Fibroblast of the aortic adventitia (primary cell): ENCODE data around the gene RFTN1. TPM values are rescaled to one million over a fixed set of nuclear protein-coding genes. Genes with fewer than 3 reads are reported as not detected.

Experiments used
- DNase-seq: peaks from one replicate; pipeline ENCODE4 v3.0.0-alpha.2; 2010; ENCODE audit warnings: low read depth
- H3K4me3 ChIP-seq: 2 replicates; pipeline ENCODE4 v1.5.1; 2011; ENCODE audit warnings: low read depth, mild to moderate bottlenecking, control low read depth, low read length, moderate library complexity
- total RNA-seq: library from RNA; depleted of rRNA; stranded (reverse); fragments of >200 nt; gene quantifications from 2 replicates; pipeline ENCODE4 v1.2.3, GENCODE V29; 2012; ENCODE audit warnings: low replicate concordance
- TF ChIP-seq, protein P1 (sequence below): IDR thresholded peaks from 2 replicates; pipeline ENCODE4 v1.5.1; 2011; ENCODE audit warnings: mild to moderate bottlenecking, low read length, control low read depth, inconsistent platforms; ENCODE audit not compliant: insufficient read depth

Gene RFTN1
- total RNA-seq, 1 donor = 54.7 TPM

DNA sequence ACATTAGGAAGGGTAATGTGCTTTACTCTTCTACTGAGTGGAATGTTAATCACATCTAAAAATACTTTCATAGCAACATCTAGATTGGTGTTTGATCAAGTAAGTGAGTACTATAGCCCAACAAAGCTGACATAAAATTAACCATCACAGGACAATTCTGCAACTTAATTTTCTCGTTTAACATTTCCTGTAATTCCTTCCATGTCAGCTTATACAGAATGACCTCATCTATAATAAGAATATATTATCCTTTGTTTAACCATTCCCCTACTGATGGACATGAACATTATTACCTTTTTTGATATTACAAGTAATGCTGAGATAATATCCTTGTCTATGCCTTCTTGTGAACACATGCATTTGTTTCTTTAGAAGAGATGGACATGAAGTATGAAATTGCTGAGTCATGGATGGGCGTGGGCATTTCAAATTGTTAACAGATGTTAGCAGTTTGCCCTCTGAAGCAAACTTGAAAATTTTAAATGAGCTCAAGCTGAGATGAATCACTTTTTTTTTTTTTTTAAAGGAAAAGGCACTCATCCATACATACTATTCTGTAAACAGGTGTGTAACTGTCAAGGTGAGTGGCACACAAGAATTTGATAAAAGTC is 163.4 kb downstream of the RFTN1 start:
- TF ChIP-seq, protein P1, sequence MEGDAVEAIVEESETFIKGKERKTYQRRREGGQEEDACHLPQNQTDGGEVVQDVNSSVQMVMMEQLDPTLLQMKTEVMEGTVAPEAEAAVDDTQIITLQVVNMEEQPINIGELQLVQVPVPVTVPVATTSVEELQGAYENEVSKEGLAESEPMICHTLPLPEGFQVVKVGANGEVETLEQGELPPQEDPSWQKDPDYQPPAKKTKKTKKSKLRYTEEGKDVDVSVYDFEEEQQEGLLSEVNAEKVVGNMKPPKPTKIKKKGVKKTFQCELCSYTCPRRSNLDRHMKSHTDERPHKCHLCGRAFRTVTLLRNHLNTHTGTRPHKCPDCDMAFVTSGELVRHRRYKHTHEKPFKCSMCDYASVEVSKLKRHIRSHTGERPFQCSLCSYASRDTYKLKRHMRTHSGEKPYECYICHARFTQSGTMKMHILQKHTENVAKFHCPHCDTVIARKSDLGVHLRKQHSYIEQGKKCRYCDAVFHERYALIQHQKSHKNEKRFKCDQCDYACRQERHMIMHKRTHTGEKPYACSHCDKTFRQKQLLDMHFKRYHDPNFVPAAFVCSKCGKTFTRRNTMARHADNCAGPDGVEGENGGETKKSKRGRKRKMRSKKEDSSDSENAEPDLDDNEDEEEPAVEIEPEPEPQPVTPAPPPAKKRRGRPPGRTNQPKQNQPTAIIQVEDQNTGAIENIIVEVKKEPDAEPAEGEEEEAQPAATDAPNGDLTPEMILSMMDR = no peak
- H3K4me3 ChIP-seq = no peak overlapping the region
- peak; percentile 94 for DNase-seq

DNA sequence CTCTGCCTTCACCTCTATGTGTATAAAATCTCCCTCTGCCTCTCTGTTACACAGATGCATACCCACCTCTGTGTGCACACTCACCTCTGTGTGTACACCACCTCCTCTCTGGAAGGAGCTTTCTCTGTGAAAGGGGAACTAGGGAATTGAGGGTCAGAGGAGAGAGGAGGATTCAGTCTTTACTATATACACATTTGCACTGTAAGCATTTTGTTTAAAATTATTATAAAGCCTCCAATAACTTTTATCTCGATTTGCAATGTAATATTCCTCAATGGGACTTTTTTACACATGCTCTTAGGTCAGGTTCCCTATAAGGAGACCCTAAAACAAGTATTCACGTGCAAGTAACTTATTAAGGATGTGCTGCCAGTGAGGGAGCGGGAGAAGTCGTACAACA is 166.0 kb downstream of the RFTN1 start:
- DNase-seq = no peak
- TF ChIP-seq, protein P1 = no peak
- H3K4me3 ChIP-seq = no peak overlapping the region

DNA sequence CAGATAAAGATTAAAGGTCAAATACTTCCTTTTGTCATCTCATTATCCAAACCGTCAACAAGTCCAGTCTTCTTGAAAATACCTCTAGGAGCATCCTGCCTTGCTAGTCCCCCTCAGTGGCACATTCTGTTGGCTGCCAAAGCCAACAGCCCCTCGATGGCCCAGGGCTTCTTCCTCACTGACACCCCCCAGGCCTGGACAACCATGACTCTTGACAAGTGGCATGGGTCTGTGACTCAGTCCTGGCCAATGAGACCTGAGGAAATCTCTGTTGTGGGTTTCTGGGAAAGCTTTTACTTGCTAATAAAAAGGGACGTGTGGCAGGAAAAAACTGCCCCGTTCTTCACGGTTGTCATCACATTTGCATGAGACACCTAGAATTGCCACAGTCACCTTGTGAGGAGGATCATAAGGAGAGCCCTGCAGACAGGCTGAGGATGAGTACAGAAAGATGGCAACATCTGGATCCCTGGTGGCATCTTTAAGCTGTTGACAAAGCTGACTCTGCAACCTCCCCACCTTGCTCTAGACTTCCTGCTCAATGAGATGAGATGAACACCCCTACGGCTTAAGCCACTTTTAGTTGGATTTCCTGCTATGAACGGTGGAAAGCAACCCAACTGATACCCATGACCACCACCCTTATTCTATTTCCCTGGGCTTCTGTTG is 167.0 kb downstream of the RFTN1 start:
- TF ChIP-seq, protein P1 = no peak
- H3K4me3 ChIP-seq = no peak overlapping the region
- DNase-seq = no peak

DNA sequence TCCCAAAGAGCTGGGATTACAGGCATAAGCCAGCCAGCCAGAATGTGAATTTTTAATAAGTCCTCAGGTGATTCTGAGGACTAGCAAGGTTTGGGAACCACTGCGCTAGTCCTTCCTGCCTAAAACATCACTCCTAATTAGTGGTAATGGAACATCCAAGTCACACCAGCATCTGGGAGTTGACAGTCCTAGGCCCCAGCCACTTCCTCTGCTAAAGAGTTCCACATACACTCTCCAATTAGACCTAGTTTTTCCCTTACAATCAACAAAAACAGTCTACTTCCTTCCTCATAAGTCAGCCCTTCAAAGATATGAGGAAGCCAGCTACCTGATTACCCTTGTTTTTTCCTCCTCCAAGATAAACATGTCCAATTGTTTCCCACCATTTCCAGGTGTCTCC is 170.4 kb downstream of the RFTN1 start:
- TF ChIP-seq, protein P1 = no peak
- no peak for DNase-seq
- H3K4me3 ChIP-seq = no peak overlapping the region

DNA sequence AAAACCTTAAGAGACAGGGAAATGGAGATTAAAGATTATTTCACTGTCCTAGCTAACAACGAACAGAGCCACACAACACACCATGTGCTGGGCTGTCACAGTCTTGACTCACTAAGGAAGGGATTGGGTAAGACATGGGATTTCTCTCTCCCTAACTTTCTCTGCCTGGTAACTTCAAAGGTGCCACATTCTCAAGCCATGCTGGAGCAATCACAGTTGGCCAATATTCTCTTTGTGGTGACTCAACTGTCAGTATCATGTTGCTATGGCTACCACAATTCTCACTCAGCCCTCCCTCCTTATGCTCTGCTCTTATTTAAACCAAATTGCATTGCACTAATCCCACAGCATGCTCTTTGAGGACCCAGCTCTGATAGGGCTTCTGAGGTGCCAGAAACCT is 174.5 kb downstream of the RFTN1 start:
- TF ChIP-seq, protein P1 = no peak
- H3K4me3 ChIP-seq = no peak overlapping the region
- DNase-seq = peak; percentile 97

DNA sequence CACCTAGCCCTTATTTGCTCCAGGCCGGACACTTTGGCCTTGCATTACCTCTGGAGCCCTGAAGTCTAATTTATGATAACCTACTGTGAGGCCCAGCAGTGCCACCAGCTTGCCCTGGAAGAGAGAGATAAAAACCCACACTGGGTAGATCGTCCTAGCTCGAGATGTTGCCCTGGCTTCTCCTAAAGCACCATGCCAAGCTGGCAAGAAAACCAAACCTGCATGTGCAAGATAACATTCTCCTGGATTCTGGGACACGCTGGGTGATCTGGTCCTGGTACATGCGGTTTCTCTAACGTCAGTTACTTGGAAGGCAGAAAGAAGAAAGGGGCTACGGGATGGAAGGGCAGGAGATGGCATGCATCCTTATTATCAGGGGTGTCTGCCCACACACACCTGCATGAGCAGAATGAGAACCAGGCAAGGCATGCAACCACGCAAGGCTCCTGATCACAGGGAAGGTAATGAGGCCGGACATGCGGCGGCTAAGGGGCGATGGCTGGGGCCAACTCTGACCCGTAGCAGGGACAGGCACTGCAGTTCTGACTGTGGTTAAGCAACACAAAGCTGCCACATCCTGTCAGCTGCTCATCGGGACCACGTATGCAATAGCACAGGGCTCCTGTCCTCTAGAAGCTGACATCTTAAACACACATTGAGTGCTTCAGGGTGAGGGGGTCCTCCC is 175.5 kb downstream of the RFTN1 start:
- TF ChIP-seq, protein P1 = no peak
- no peak for DNase-seq
- no peak overlapping the region for H3K4me3 ChIP-seq
